Loucy (cell line): ENCODE data around the gene SPCS1.

ENCODE experiments used
- CTCF ChIP-seq: fragments of 200-600 bp; sonication (generic); conservative IDR thresholded peaks from 2 replicates; pipeline ENCODE4 v1.5.1; 2014; ENCODE audit warnings: mild to moderate bottlenecking, antibody characterized with exemption, low read length
- EZH2phosphoT487 ChIP-seq: fragments of 200-600 bp; IDR thresholded peaks from 2 replicates; pipeline ENCODE4 v1.6.1; 2018; ENCODE audit warnings: antibody characterized with exemption, mild to moderate bottlenecking, moderate library complexity, borderline replicate concordance

DNA sequence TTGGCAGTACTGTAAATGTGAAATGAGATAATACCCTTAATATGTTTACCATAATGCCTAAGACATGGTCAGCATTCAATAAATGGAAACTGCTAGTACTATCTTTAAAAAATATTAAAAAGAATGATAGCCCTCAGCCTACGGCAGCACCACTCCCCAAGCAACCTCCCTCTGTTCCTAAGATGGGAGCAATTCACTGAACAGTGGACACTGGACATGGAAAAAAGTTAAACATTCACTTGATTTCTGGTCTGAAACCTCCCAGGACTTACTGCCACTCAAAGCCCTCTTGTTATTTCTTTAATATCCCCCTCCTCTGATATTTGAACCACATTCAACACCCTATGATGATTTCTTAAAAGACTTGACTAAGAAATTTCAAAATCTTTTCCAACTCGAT, 37.8 kb downstream of the SPCS1 start:
- TF ChIP-seq CTCF (no peak), EZH2phosphoT487 (no peak)
